NCI-H146 treated with DMSO at 0.1 percent for 48 hours (cell line): ENCODE measurements around the gene C1R.
"Not testable (repeated sequence)": the region's sequence is repeated elsewhere in the genome, so short reads cannot be mapped to it uniquely, and the experiment has no call there.

Source experiments
- DNase-seq: peaks from one replicate; lab custom pipeline; 2025; ENCODE audit not compliant: unreplicated experiment; lab: John Stamatoyannopoulos, UW

Gene C1R

DNA sequence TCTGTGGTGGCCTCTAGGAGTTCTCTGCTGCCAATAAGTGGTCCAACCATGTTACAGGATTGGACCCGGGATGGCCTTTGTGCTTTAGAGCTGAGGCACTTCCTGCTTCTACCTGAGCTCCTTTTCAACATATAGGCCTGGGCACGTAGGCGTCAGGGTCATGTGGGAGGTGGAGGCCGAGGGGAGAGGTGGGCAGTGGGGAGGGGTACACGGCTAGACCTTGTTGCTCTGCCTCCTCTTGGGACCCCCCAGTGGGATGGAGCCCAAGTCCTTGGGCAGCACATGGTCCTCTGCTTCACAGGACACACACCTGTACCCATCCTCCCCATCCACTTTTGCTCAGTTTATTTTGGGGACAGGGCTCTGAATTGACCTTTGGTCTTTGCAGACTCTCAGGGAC is 29.1 kb upstream of the C1R start:
- no peak for DNase-seq

GRCh38 chr12:7120166-7120565 is 27.9 kb upstream of the C1R start:
- DNase-seq, result no peak

- DNase-seq, result no peak
Measured at GRCh38 chr12:7118881-7119280, 26.6 kb upstream of the C1R start.

DNA sequence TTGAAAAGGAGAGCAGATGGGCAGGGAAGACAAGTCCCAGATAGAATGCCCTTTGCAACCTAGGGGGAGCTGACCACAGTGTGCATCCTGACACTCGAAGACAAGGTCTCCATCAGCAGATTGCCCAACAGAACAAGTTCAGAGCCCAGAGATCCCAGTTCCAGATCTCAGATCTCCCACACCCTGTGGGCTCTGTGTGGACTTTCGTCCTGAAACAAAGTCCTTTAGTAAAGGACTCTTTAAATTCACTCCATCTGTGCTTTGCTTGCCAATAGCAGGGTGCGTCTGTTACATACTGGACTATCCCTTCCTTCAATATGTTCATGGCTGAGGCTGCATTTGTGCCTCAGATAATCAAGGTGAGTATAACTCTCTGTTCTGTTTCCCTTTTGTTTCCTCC is 25.4 kb upstream of the C1R start:
- no peak for DNase-seq

GRCh38 chr12:7116916-7117315 is 24.7 kb upstream of the C1R start:
- no peak for DNase-seq

DNA sequence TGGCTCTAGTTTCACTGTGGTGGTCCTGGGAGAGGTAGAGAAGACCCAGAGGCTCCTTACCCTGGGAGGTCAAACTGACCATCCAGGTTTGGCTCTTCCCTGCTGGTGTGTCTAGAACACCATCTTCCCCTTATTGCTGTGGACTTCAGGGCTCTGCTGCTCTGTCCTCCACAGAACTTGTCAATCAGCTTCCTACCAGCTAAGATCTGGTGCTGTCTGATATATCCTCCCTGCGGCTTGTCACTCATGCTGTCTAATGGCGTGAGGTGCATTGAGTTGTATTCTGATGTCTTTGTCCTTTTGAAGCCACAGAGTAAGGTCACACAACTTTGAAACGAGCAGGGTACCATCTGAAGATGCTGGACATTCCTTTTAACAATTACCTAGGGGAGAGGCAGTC is 24.0 kb upstream of the C1R start:
- no peak for DNase-seq

GRCh38 chr12:7114851-7115250 is 22.6 kb upstream of the C1R start:
- DNase-seq, result no peak

DNA sequence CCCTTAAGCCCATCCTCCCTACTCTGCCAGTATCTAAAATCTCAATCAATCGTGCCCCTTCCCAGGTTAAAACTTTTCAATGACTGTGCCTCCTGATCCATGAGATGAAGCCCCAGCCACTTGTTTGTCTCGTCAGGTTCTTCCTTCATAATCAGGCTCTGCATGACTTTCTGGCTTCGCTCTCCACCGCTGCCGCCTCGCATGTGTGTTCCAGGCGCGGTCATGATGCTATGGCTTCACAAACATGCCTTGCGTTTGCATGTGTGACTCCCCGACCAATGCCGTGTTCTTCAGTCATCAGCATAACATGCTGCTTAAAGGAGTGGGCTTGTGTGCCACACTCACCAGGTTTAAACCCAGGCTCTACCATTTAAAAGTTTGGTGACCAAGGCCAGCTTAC is 21.8 kb upstream of the C1R start:
- DNase-seq, result no peak

GRCh38 chr12:7113389-7113871 is 21.2 kb upstream of the C1R start:
- peak; percentile 49 for DNase-seq

GRCh38 chr12:7112041-7112440 is 19.8 kb upstream of the C1R start:
- DNase-seq, result no peak

DNA sequence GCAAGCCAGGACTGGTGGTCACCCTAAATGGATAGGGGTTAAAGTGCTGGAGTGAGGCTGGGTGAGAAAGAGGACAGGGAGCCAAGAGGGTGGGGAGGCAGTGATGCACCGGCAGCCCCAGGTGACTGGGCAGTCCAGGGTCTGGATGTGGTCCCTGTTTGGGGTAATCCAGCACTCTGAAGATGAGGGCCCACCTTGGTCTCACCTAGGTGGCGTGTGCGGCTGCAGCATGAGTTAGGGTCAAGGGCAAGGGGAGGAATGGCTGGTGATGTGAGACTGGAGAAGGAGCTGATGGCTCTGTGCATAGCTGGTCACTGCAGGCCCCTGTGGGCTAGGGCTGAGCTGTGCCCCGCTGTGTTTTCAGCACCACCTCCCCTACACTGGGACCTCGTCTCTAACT is 18.4 kb upstream of the C1R start:
- no peak for DNase-seq

DNA sequence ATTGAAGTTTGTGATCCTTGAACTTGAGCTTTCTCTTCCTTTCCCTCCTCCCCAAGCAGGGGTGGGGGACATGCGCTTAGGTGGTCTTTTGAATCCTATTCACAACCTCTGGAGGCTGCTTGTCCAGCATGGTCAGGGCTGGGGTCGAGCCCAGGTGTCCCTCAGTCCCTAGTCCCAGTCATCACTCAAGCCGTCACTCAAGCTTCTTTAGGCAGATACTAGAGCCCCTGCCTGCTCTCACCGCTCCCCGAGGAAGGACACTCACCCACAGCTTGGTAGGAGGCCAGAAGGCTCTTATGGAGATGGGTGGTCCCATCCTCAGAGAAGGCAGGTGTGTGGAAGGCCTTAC is 17.3 kb upstream of the C1R start:
- DNase-seq, result no peak

- peak; percentile 91 for DNase-seq
Measured at GRCh38 chr12:7108796-7109571, 16.7 kb upstream of the C1R start, which contains the start of gene C1RL. Gene C1RL (minus strand): TSS chr12:7109214. CDS start chr12:7109180, 34 bp downstream.

DNA sequence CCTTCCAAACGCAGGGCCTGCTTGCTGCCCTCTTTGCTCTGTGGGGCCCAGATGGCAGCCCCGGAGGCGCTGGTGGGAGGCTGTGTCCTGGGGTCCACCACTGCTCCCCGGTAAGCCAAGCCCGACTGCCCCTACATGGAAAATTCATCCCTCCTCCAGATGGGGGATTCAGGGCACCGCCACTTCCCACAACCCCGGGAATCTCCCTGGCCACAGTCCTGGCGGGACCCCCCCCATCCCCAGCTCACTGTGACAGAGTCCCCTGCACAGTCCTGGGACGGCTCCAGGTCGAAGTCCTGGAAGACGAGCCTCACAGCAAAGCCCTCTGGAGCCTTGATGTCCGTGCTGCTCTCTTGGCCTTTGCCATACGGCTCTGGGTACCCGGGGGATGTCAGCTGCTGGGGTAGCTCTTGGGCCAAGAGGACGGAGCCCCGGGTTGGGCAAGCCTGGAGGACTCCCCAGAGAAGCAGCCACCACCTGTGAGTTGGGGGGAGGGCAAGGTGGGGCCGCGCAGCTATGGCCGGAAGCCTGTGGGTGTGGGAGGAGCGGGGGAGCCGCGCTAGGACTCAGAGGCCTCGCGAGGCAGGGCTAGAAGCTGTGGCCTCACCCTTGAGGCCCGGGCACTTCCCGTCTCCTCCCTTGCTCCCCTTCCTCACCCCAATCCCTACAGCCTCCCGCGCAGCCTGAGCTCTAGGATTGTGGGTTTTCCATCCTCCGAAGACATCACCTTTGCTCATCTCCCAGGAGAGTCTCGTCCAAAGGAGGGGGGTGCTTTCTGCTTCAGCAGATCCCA is 16.0 kb upstream of the C1R start:
- DNase-seq, result peak; percentile 89

GRCh38 chr12:7107636-7108002 is 15.4 kb upstream of the C1R start:
- DNase-seq, result peak; percentile 39

DNA sequence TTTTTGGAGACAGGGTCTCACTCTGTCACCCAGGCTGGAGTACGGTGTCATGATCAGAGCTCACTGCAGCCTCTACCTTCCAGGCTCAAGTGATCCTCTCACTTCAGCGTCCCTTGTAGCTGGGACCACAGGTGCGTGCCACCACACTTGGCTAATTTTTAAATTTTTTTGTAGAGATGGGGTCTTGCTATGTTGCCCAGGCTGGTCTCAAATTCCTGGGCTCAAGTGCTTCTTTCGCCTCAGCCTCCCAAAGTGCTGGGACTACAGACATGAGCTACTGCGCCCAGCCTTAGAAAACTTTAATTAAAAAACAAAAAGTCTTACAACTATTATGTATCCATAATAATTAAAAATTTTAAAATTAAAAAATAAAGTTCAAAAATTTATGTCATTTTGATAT is 14.9 kb upstream of the C1R start:
- not testable (repeated sequence) for DNase-seq

DNA sequence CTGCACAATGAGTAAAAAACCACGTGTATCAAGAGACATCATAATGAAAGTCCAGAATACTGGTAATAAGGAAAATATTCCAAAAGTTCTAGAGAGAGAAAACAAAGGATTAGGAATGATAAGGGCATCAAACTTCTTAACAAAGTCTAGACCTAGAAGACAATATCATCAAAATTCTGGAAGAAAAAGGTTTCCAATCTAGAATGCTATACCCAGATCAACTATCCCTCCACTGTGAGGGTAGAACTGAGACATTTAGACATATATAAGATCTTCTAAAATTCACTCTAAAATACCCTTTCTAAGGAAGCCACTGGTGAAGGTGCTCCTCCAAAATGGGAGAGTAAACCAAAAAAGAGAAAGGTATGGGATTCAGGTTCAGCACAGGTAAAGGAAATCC is 13.8 kb upstream of the C1R start:
- DNase-seq, result no peak

- DNase-seq, result no peak
Measured at GRCh38 chr12:7103837-7104584, 11.8 kb upstream of the C1R start.

GRCh38 chr12:7102582-7102981 is 10.3 kb upstream of the C1R start:
- no peak for DNase-seq

DNA sequence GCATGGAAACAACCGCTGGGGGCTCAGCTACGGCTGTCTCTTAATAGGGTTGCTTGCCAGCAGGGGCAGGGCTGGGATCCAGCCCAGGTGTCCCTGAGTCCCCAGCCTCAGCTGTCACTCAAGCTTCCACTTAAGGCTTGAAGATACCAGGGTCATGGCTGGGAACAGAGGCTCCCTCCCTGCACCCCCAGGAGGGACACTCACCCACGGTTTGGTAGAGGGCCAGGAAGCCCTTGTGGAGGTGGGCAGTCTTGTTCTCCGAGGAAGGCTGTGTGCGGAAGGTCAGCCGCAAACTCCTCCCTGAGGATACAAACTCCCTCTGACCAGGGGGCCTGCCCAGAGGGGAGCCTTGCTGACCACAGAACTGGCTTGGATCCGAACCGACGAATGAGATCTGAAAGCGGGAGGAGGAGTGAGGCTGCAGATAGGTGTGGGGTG is 9.5 kb upstream of the C1R start:
- DNase-seq, result no peak

DNA sequence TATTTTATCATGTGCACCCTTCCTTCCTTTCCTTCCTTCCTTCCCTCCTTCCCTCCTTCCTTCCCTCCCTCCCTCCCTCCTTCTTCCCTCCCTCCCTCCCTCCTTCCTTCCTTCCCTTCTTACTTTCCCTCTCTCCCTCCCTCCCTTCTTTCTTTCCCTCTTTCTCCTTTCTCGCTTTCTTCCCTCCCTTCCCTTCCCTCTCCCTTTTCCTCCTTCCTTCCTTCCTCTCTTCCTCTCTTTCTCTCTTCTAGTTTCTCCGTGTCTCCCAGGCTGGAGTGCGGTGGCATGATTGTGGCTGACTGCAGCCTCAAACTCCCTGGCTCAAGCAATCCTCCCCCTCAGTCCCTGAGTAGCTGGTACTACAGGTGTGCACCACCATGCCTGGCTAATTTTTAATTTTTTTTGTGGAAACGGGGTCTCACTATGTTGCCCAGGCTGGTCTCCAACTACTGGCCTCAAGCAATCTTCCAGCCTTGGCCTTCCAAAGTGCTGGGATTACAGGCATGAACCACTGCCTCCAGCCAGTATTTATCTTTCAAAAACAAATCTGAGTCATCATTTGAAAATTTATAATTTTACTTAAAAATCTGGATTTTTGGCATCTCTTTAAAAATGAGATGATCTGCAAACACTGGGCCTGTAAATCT is 8.9 kb upstream of the C1R start:
- DNase-seq, result no peak
